Measurements from ENCODE around the gene AGPAT1.

GRCh38 chr6:32156891-32157290, 19.0 kb downstream of the AGPAT1 start:
- TF ChIP-seq CTCF (conservative IDR thresholded peaks at IDR 0.05) (no peak), EZH2 (IDR thresholded peaks at IDR 0.05; ENCODE audit: low read depth) (no peak)
